ENCODE data around the gene UCHL1.
"Not testable (repeated sequence)": the region's sequence is repeated elsewhere in the genome, so short reads cannot be mapped to it uniquely, and the experiment has no call there.

UCHL1 gene

GRCh38 chr4:41241919-41242318 lies 14.8 kb upstream of the UCHL1 start:
- no peak for DNase-seq

- DNase-seq, result no peak
Measured at GRCh38 chr4:41245983-41246382, 10.7 kb upstream of the UCHL1 start.

- DNase-seq, result no peak
Measured at GRCh38 chr4:41256131-41256739, 493 bp upstream of the UCHL1 start.

GRCh38 chr4:41257257-41257901 lies 651 bp downstream of the UCHL1 start:
- DNase-seq, result peak; percentile 42

GRCh38 chr4:41257906-41258305 lies 1.2 kb downstream of the UCHL1 start:
- no peak for DNase-seq

- peak; percentile 12 for DNase-seq
Measured at GRCh38 chr4:41258783-41259182, 2.1 kb downstream of the UCHL1 start.

GRCh38 chr4:41260116-41260733 lies 3.5 kb downstream of the UCHL1 start:
- DNase-seq, result no peak

GRCh38 chr4:41262198-41262597 lies 5.5 kb downstream of the UCHL1 start:
- DNase-seq, result no peak

- no peak for DNase-seq
Measured at GRCh38 chr4:41264212-41264611, 7.5 kb downstream of the UCHL1 start.

GRCh38 chr4:41267997-41268396 lies 11.3 kb downstream of the UCHL1 start:
- no peak for DNase-seq

GRCh38 chr4:41268721-41269517 lies 12.2 kb downstream of the UCHL1 start:
- no peak for DNase-seq

- no peak for DNase-seq
Measured at GRCh38 chr4:41269682-41270081, 13.0 kb downstream of the UCHL1 start.

GRCh38 chr4:41275931-41276330 lies 19.2 kb downstream of the UCHL1 start:
- not testable (repeated sequence) for DNase-seq

GRCh38 chr4:41280010-41280409 lies 23.3 kb downstream of the UCHL1 start:
- DNase-seq, result no peak

- peak; percentile 83 for DNase-seq
Measured at GRCh38 chr4:41281038-41281634, 24.4 kb downstream of the UCHL1 start.

GRCh38 chr4:41282366-41282765 lies 25.6 kb downstream of the UCHL1 start:
- no peak for DNase-seq

GRCh38 chr4:41285202-41285863 lies 28.6 kb downstream of the UCHL1 start:
- DNase-seq, result no peak

GRCh38 chr4:41285864-41286235 lies 29.1 kb downstream of the UCHL1 start:
- DNase-seq, result no peak

GRCh38 chr4:41287005-41287404 lies 30.3 kb downstream of the UCHL1 start:
- DNase-seq, result no peak

- no peak for DNase-seq
Measured at GRCh38 chr4:41287852-41288251, 31.1 kb downstream of the UCHL1 start.

GRCh38 chr4:41288254-41288653 lies 31.5 kb downstream of the UCHL1 start:
- DNase-seq, result no peak

GRCh38 chr4:41290479-41290878 lies 33.8 kb downstream of the UCHL1 start:
- no peak for DNase-seq

Measured in hematopoietic multipotent progenitor cell treated with erythropoietin and hydrocortisone succinate and interleukin-3 and kit ligand, for 8 days (in vitro differentiated cells).